ENCODE data around the gene EGF.

The EGF gene

DNA sequence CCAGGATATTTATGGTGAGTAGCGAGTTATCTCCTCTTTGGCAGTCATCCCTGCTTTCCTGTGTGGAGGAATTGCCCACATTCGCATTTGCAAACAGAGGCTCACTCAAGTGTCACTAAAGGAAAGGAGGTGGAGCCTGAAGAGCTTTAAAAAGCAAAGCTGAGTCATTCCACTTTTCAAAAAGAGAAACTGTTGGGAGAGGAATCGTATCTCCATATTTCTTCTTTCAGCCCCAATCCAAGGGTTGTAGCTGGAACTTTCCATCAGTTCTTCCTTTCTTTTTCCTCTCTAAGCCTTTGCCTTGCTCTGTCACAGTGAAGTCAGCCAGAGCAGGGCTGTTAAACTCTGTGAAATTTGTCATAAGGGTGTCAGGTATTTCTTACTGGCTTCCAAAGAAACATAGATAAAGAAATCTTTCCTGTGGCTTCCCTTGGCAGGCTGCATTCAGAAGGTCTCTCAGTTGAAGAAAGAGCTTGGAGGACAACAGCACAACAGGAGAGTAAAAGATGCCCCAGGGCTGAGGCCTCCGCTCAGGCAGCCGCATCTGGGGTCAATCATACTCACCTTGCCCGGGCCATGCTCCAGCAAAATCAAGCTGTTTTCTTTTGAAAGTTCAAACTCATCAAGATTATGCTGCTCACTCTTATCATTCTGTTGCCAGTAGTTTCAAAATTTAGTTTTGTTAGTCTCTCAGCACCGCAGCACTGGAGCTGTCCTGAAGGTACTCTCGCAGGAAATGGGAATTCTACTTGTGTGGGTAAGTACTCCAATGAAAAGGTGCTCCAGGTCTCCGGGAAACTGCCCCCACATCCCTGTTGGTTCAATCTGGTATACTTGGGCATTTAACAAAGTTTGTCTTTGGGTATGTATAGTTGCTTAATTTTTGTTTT is at the start of gene EGF:
TSS of gene EGF (plus strand) at position 178 of the 890 bp plus-strand sequence. CDS start at position 631, 453 bp downstream.
- no peak for TF ChIP-seq GATA3 (IDR thresholded peaks at IDR 0.05; ENCODE audit: low read depth, low read length)
- no peak for TF ChIP-seq GATA2 (IDR thresholded peaks at IDR 0.05; ENCODE audit: low read depth, low read length)

GRCh38 chr4:109864134-109864533 is 48.5 kb upstream of the EGF start:
- TF ChIP-seq GATA2 (IDR thresholded peaks at IDR 0.05; ENCODE audit: low read depth, low read length) (no peak), GATA3 (IDR thresholded peaks at IDR 0.05; ENCODE audit: low read depth, low read length) (no peak)

DNA sequence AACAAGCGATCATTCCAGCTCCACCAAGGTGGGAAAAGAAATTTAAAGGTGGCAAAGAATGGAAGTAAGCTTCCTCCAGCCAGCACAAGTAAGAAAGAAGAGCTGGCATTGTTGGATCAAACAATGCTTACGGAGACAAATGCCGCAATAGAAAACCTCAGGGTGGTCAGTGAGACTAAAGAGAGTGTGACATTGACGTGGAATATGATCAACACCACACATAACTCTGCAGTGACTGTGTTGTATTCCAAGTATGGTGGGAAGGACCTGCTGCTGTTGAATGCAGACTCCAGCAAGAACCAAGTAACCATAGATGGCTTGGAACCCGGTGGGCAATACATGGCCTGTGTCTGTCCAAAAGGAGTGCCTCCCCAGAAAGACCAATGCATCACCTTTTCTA is 42.6 kb upstream of the EGF start:
- TF ChIP-seq GATA3 (IDR thresholded peaks at IDR 0.05; ENCODE audit: low read depth, low read length) (no peak), GATA2 (IDR thresholded peaks at IDR 0.05; ENCODE audit: low read depth, low read length) (no peak)

- TF ChIP-seq GATA3 (IDR thresholded peaks at IDR 0.05; ENCODE audit: low read depth, low read length): no peak
- TF ChIP-seq GATA2 (IDR thresholded peaks at IDR 0.05; ENCODE audit: low read depth, low read length): no peak
These were observed 40.6 kb upstream of the EGF start for GRCh38 chr4:109872065-109872464.

DNA sequence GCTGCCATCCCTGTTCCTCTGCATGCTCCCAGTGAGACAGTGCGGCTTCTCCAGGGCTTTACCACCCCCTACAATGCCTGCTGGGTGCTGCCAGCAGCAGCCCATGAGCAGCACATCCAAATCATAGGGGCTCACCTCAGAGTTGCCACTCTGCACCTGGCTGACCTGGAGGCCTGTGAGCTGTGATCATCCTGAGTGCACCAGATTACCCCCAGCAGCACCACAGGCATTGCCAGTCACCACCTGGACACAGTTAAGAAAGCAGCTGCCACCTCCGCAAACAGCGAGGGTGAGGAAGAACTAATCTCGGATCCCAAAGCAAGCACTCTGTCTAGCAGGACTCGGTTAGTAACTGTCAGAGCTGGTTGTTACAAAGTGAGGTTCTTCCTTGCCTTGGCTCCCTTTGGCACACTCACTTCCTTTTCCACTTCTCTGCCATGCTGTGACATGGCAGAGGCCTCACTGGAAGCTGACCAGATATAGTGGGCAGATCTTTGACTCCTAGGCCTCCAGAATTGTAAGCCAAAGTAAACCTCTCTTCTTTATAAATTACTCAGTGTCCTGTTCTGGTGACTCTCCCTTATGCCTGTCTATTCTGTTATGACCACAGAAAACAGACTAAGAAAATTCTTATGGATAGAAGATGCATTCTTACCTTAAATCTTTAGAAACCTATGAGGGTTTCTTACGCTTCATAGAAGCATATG is 39.6 kb upstream of the EGF start:
- TF ChIP-seq GATA2 (IDR thresholded peaks at IDR 0.05; ENCODE audit: low read depth, low read length) (no peak), GATA3 (IDR thresholded peaks at IDR 0.05; ENCODE audit: low read depth, low read length) (no peak)

GRCh38 chr4:109873791-109874514 is 38.7 kb upstream of the EGF start:
- TF ChIP-seq GATA3 (IDR thresholded peaks at IDR 0.05; ENCODE audit: low read depth, low read length) (no peak), GATA2 (IDR thresholded peaks at IDR 0.05; ENCODE audit: low read depth, low read length) (no peak)

GRCh38 chr4:109875106-109875505 is 37.6 kb upstream of the EGF start:
- no peak for TF ChIP-seq GATA3 (IDR thresholded peaks at IDR 0.05; ENCODE audit: low read depth, low read length)
- no peak for TF ChIP-seq GATA2 (IDR thresholded peaks at IDR 0.05; ENCODE audit: low read depth, low read length)

DNA sequence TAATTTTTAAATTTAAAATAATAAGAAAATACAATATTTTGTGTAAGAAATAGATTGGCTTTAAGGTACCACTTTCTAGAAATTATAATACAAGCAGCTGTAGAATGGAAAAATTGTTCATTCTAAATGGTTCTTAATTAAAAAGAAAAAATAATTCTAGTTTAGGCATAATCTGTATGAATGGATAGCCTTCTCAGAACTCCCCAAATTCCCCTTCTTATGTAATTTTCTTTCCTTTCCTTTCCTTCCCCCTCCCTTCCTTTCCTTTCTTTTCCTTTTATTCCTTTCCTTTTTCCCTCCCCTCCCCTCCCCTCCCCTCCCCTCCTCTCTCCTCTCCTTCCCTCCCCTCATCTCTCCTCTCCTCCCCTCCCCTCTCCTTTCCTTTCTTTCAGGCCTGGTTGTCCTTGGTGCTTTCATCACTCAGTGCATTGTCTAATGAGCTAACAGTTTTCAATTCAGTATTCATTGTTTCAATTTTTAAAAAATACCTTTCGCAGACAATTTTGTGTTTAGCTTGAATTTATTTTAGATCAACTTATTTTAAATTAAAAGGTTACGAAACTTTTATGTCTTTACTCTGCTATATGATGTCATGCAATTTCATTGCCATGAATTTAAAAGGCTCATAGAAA is 35.9 kb upstream of the EGF start:
- TF ChIP-seq GATA2 (IDR thresholded peaks at IDR 0.05; ENCODE audit: low read depth, low read length): no peak
- TF ChIP-seq GATA3 (IDR thresholded peaks at IDR 0.05; ENCODE audit: low read depth, low read length): no peak

DNA sequence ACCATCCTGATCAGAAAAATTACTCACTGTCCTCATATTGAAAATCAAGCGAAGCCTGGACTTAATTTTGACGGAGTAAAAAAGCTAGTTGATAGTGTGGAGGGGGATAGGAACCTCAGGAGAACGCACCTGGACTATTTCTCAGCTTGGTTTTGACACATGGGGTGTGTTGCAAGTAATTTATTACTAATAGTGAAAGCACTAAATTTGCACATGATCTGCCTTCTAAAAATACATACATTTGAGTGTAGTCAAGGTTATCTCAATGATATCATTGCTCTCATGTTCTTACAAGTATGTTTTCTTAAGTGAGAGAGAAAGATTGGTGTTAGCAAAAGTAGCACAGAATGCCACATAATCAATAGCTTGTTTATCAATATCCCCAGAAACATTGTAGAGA is 35.3 kb upstream of the EGF start:
- TF ChIP-seq GATA2 (IDR thresholded peaks at IDR 0.05; ENCODE audit: low read depth, low read length) (no peak), GATA3 (IDR thresholded peaks at IDR 0.05; ENCODE audit: low read depth, low read length) (no peak)

DNA sequence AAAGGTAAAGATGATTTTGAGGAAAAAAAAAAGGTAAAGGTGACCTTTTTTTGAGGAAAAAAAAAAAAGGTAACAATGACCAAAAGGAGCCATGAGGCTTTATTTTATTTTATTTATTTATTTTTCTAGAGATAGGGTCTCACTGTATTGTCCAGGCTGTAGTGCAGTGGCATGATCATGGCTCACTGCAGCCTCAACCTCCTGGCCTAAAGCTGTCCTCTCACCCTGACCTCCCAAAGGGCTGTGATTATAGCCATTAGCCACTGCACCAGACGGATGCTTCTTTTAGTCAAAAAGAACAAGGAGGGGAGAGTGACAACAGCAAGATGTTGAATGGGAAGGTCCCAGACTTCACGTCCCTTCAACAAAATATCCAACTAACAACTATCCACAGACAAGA is 34.3 kb upstream of the EGF start:
- TF ChIP-seq GATA2 (IDR thresholded peaks at IDR 0.05; ENCODE audit: low read depth, low read length) (no peak), GATA3 (IDR thresholded peaks at IDR 0.05; ENCODE audit: low read depth, low read length) (no peak)

- TF ChIP-seq GATA3 (IDR thresholded peaks at IDR 0.05; ENCODE audit: low read depth, low read length): no peak
- TF ChIP-seq GATA2 (IDR thresholded peaks at IDR 0.05; ENCODE audit: low read depth, low read length): no peak
These were observed 33.6 kb upstream of the EGF start for GRCh38 chr4:109879081-109879480.

DNA sequence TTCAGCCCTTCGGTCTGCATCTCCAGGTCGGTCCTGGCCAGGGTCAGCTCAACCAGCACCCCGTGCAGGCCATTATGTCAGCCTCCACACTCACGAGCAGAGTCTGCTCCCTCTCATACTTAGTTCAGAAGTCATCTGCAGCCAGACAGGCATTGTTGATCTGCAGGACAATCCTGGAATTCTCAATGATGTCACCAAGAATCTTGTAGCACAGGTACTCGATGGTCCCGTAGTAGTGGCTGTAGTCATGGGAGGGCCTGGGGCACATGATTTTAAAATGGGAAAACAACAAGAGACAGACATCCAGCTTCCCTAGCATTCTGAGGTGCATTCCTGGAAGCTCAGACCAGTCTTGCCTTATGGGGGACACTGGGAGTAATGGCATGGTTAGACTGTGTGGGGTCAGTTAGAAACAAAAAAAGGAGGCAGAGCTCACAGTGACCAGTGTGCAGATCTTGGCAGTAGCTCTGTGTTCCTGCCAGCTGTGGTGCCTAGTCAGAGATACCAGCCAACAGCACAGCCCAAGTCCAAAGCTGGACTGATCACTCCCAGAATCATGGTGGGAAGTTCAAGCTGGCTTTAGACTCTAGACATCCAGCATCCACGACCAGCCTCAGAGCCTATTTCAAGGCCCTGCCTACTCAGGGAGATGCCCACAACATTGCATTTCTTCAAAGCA is 32.9 kb upstream of the EGF start:
- TF ChIP-seq GATA2 (IDR thresholded peaks at IDR 0.05; ENCODE audit: low read depth, low read length) (no peak), GATA3 (IDR thresholded peaks at IDR 0.05; ENCODE audit: low read depth, low read length) (no peak)

DNA sequence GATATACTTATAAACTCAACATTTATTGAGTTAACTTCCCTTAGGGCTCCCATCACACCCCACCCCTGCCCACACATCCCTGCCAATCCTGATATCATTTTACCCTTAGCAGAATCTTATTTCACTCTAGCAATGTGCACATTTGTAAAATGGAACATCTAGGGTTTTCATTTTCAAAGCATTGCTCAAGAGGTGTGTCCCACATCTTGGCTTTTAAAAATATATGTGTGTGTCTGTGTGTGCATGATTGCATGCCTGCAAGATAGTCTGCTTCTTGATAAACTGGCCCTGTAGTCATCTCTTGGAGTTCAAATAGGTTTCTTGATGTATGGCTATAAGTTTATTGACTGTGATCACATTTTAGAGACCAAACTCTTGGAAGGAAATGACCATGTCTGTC is 26.4 kb upstream of the EGF start:
- no peak for TF ChIP-seq GATA2 (IDR thresholded peaks at IDR 0.05; ENCODE audit: low read depth, low read length)
- TF ChIP-seq GATA3 (IDR thresholded peaks at IDR 0.05; ENCODE audit: low read depth, low read length): no peak

Measured in SH-SY5Y (cell line).